Kidney (tissue), 14 donors: ENCODE results near the gene OR6A2. TPM values are rescaled to one million over a fixed set of nuclear protein-coding genes. Genes with fewer than 3 reads are reported as not detected.

Experiments used
- DNase-seq, 5 donors: peaks; one replicate each; pipeline ENCODE4 v3.0.0-alpha.2; 2013 to 2020
- FAIRE-seq: peaks from 2 replicates; lab custom pipeline; 2012; peaks lifted over from hg19 to GRCh38; lab: Jason Lieb, UNC
- H3K27ac ChIP-seq, 2 donors: one replicate each; pipeline ENCODE4 v1.7.0; 2013; ENCODE audit warnings: low read depth in 2 of 2, low read length in 2 of 2, inconsistent platforms in 1 of 2
- H3K27me3 ChIP-seq: one replicate; pipeline ENCODE4 v1.7.1; 2013; ENCODE audit warnings: low read length, inconsistent platforms; ENCODE audit not compliant: control insufficient read depth, insufficient read depth
- H3K36me3 ChIP-seq, 3 donors: one replicate each; pipeline versions ENCODE4 v1.7.0 to v1.7.1; 2013; ENCODE audit warnings: low read length in 3 of 3, control low read depth in 1 of 3, inconsistent platforms in 1 of 3; ENCODE audit not compliant: insufficient read depth in 3 of 3, control insufficient read depth in 2 of 3
- H3K4me1 ChIP-seq, 3 donors: one replicate each; pipeline versions ENCODE4 v1.7.0 to v1.7.1; 2013; ENCODE audit warnings: low read length in 3 of 3, inconsistent platforms in 1 of 3, low read depth in 1 of 3; ENCODE audit not compliant: control insufficient read depth in 2 of 3, insufficient read depth in 2 of 3
- H3K4me3 ChIP-seq, 3 donors: one replicate each; pipeline versions ENCODE4 v1.7.0 to v1.8.1; 2013; ENCODE audit warnings: low read length in 3 of 3, control low read depth in 1 of 3, inconsistent platforms in 1 of 3
- H3K9ac ChIP-seq, 3 donors: one replicate each; pipeline versions ENCODE4 v1.7.0 to v1.7.1; 2013; ENCODE audit warnings: low read length in 3 of 3, control low read depth in 1 of 3, inconsistent platforms in 1 of 3
- H3K9me3 ChIP-seq, 3 donors: one replicate each; pipeline versions ENCODE4 v1.7.0 to v1.7.1; 2013; ENCODE audit warnings: low read length in 3 of 3, control low read depth in 1 of 3, inconsistent platforms in 1 of 3; ENCODE audit not compliant: control insufficient read depth in 2 of 3, insufficient read depth in 1 of 3
- intact Hi-C: fragments of 100-400 bp; cut with DNase I; formaldehyde crosslinking; loops from one replicate; pipeline ENCODE4 v1.11.1; 2022
- polyA plus RNA-seq: library from polyadenylated mRNA; stranded (reverse); fragments of 350-450 nt; fragmentation: Illumina TruSeq; extraction: RNeasy Lipid Tissue Mini Kit (QIAGEN cat#74804); gene quantifications from one replicate; pipeline ENCODE4 v1.2.3, GENCODE V29; 2014; ENCODE audit warnings: low read depth, low replicate concordance; ENCODE audit not compliant: insufficient read depth
- total RNA-seq: library from RNA; stranded (reverse); fragmentation: NEBNext Ultra II Directional; extraction: Animal tissue kit (Norgen Biotek cat#: 25700); gene quantifications from one replicate; pipeline ENCODE4 v1.2.1, GENCODE V29; 2021
- TF ChIP-seq, protein P1 (sequence below): IDR thresholded peaks from 3 replicates; pipeline ENCODE4 v1.5.1; 2012; ENCODE audit warnings: mild to moderate bottlenecking, moderate library complexity, borderline replicate concordance; ENCODE audit not compliant: insufficient read depth; ENCODE audit errors: extremely low read depth
- donor health status: control.
- donor health status: control.
- donor health status: control.
- donor health status: control.
- donor health status: control.
- donor health status: DM: yes; HTN: yes; CAD: no.
- donor health status: Normal renal cell carcinoma (clear cell type).

Gene OR6A2
- total and polyA plus RNA-seq, 2 donors from 2014 or later, result 0.25 TPM; not detected in 1

DNA sequence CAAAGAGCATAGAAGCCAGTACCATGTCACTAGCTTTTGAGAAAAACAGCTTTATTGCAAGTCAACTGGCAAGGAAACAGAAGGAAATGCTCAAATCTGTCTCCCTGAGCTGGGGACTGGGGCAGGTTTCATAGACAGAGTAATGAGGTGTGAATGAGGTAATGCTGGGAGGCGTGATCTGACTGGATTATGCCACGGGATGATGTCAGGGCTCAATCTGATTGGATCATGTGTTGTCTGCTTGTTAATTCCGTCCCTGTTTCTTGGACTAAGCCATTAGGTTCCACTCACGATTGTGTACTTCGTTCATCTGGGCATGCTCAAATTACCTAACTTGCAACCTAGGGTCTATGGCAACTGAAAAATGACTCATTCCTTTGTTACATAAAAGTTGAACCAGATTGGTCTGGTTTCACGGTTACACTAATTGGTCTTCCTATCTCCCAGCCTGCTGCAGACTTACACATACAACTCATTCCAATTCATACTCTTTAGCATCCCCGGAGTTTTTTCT, 25.8 kb upstream of the OR6A2 start:
- intact Hi-C loops, result no loop called here
- no peak overlapping the region for H3K4me3 ChIP-seq
- H3K27ac ChIP-seq, result no peak overlapping the region
- H3K4me1 ChIP-seq, result no peaks in the 10 kb centered on the region
- H3K36me3 ChIP-seq, result no peaks in the 10 kb centered on the region
- TF ChIP-seq, protein P1, sequence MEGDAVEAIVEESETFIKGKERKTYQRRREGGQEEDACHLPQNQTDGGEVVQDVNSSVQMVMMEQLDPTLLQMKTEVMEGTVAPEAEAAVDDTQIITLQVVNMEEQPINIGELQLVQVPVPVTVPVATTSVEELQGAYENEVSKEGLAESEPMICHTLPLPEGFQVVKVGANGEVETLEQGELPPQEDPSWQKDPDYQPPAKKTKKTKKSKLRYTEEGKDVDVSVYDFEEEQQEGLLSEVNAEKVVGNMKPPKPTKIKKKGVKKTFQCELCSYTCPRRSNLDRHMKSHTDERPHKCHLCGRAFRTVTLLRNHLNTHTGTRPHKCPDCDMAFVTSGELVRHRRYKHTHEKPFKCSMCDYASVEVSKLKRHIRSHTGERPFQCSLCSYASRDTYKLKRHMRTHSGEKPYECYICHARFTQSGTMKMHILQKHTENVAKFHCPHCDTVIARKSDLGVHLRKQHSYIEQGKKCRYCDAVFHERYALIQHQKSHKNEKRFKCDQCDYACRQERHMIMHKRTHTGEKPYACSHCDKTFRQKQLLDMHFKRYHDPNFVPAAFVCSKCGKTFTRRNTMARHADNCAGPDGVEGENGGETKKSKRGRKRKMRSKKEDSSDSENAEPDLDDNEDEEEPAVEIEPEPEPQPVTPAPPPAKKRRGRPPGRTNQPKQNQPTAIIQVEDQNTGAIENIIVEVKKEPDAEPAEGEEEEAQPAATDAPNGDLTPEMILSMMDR, result no peak
- no peaks in the 10 kb centered on the region for H3K27me3 ChIP-seq
- H3K9me3 ChIP-seq, result no peaks in the 10 kb centered on the region
- H3K9ac ChIP-seq, result no peak overlapping the region
- no peak for FAIRE-seq
- no peak for DNase-seq

DNA sequence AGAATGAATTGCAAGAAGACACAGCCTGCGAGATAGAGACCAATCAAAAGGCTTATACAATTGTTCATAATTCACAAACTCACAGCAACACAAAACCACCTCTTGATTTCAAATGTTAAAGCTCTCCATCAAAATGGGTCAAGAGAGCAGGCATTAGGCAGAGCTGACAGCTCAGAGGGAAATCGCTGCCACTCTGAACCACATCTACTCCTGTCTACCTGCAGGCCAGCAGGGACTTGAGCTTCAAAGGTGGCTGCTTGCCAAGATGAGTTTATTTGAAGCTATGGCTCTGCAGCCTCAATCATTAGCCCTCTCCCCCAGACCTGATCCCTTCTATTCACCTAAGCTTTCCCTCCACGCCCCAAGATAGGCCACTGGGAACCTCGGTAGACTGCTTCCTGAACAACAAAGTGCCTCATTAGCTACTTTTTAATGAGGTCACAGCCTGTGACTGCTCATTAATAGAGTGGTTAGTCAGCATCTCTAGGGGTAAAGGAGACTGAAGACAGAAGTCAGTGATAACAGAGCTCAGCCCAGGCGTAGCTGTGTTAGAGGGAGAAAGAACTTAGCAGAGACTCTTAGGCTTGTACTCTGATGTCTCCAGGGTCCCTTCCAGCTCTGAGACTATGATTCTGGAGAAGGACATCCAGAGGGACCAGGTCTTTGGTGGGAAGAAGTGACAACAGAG, 24.8 kb upstream of the OR6A2 start:
- TF ChIP-seq, protein P1, result no peak
- no peaks in the 10 kb centered on the region for H3K4me1 ChIP-seq
- no peaks in the 10 kb centered on the region for H3K27me3 ChIP-seq
- FAIRE-seq (no peak), DNase-seq (no peak)
- H3K36me3 ChIP-seq, result no peaks in the 10 kb centered on the region
- H3K9me3 ChIP-seq, result no peaks in the 10 kb centered on the region
- H3K9ac ChIP-seq, result no peak overlapping the region
- intact Hi-C loops, result no loop called here
- H3K27ac ChIP-seq, result no peak overlapping the region
- H3K4me3 ChIP-seq, result no peak overlapping the region

DNA sequence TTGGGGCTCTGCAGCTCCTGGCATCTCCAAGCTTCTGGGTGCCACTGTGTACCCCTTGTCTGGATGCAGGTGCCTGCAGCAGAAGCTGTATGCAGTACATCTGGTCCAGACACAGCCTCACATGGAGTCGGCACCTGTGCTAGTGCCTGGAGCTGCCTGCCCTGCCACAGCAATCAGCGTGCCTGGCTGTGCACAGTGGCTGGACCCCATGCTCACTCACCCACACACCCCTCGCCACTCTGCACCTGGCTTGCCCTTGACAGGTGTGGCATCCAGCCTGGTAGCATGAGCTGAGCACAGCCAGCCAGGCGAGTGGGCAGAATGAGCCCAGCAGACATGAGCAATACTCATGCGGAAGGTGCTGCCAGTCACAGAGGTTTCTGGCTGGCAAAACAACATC, 19.5 kb upstream of the OR6A2 start:
- no peak for DNase-seq
- Histone ChIP-seq H3K27ac (no peak overlapping the region), H3K27me3 (no peaks in the 10 kb centered on the region), H3K9me3 (no peaks in the 10 kb centered on the region), H3K36me3 (no peaks in the 10 kb centered on the region), H3K4me3 (no peak overlapping the region), H3K9ac (no peak overlapping the region), H3K4me1 (no peaks in the 10 kb centered on the region)
- intact Hi-C loops, result no loop called here
- FAIRE-seq, result no peak
- TF ChIP-seq, protein P1, result no peak

DNA sequence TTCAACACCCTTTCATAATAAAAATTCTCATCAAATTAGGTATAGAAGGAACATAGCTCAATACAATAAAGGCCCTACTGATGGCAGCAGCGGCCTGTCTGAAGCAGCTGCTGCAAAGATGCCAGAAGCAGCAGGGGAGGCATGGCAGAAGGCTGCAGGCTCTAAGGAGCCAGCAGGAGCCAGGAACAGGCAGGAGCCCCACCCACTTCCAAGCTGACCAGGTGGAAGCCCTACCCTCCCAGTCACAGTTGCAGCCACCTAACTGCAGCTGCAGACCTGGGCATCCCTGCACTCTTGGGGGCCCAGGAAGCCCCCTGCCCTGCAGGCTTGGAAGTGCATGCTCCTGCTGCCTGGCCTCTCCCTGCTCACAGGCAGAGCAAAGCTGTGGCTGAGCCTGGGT, 18.2 kb upstream of the OR6A2 start:
- TF ChIP-seq, protein P1, result no peak
- no peak overlapping the region for H3K4me3 ChIP-seq
- no peaks in the 10 kb centered on the region for H3K4me1 ChIP-seq
- FAIRE-seq (no peak), DNase-seq (no peak)
- intact Hi-C loops, result no loop called here
- no peaks in the 10 kb centered on the region for H3K36me3 ChIP-seq
- H3K9me3 ChIP-seq, result no peaks in the 10 kb centered on the region
- no peaks in the 10 kb centered on the region for H3K27me3 ChIP-seq
- H3K9ac ChIP-seq, result no peak overlapping the region
- no peak overlapping the region for H3K27ac ChIP-seq
